ENCODE data around the gene PPFIA1.
"Not testable (repeated sequence)": the region's sequence is repeated elsewhere in the genome, so short reads cannot be mapped to it uniquely, and the experiment has no call there.

The PPFIA1 gene

GRCh38 chr11:70398834-70399680 is 128.6 kb downstream of the PPFIA1 start:
- DNase-seq, result peak; percentile 17

- DNase-seq, result peak; percentile 38
These were observed 129.2 kb downstream of the PPFIA1 start for GRCh38 chr11:70399681-70400112.

- no peak for DNase-seq
These were observed 130.2 kb downstream of the PPFIA1 start for GRCh38 chr11:70400643-70401042.

- DNase-seq, result no peak
These were observed 131.5 kb downstream of the PPFIA1 start for GRCh38 chr11:70402016-70402415.

GRCh38 chr11:70402685-70403084 is 132.2 kb downstream of the PPFIA1 start:
- DNase-seq, result no peak

GRCh38 chr11:70404244-70404643 is 133.8 kb downstream of the PPFIA1 start:
- no peak for DNase-seq

GRCh38 chr11:70405679-70406395 is 135.3 kb downstream of the PPFIA1 start:
- DNase-seq, result no peak

GRCh38 chr11:70407121-70407520 is 136.6 kb downstream of the PPFIA1 start:
- no peak for DNase-seq

- DNase-seq, result peak; percentile 43
These were observed 137.3 kb downstream of the PPFIA1 start for GRCh38 chr11:70407814-70408213.

- DNase-seq, result not testable (repeated sequence)
These were observed 137.8 kb downstream of the PPFIA1 start for GRCh38 chr11:70408326-70408725.

- no peak for DNase-seq
These were observed 138.9 kb downstream of the PPFIA1 start for GRCh38 chr11:70409437-70409836.

GRCh38 chr11:70409871-70410270 is 139.4 kb downstream of the PPFIA1 start:
- DNase-seq, result no peak

GRCh38 chr11:70410276-70411205 is 140.1 kb downstream of the PPFIA1 start:
- no peak for DNase-seq

GRCh38 chr11:70411713-70412452 is 141.4 kb downstream of the PPFIA1 start:
- DNase-seq, result no peak

GRCh38 chr11:70413151-70413550 is 142.7 kb downstream of the PPFIA1 start:
- no peak for DNase-seq

- DNase-seq, result no peak
These were observed 144.0 kb downstream of the PPFIA1 start for GRCh38 chr11:70414341-70415100.

GRCh38 chr11:70415191-70415590 is 144.7 kb downstream of the PPFIA1 start:
- no peak for DNase-seq

- DNase-seq, result no peak
These were observed 145.3 kb downstream of the PPFIA1 start for GRCh38 chr11:70415642-70416395.

- no peak for DNase-seq
These were observed 146.4 kb downstream of the PPFIA1 start for GRCh38 chr11:70416881-70417280.

GRCh38 chr11:70418130-70418529 is 147.6 kb downstream of the PPFIA1 start:
- DNase-seq, result no peak

Measured in hematopoietic multipotent progenitor cell treated with erythropoietin and hydrocortisone succinate and interleukin-3 and kit ligand, for 8 days (in vitro differentiated cells).